ENCODE results near the gene CACNA1D.
"Not testable (repeated sequence)": the region's sequence is repeated elsewhere in the genome, so short reads cannot be mapped to it uniquely, and the experiment has no call there.

Gene CACNA1D

DNA sequence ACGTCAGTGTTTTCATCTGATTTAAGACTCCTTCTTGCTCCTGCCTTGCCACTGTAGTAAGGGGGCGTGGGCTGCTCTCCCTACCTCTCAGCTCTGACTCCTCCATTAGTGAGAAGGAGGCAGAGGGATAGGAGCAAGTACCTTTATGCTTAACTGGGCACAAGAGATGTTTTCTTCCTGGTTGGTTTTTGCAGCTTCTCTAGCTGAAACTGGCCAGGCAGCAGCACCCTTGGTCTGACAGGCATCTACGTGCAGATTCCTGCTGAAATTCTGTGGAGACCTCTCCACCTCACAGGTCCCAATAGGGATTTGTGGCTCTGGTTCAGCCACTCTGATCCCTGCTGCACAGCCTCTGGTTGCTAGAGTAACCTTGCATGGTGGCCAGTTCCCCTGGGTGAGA, 132.5 kb downstream of the CACNA1D start:
- Histone ChIP-seq H3K27me3 (ENCODE audit: control insufficient read depth, insufficient read depth, low read length) (no peaks in the 10 kb centered on the region), H3K4me1 (ENCODE audit: control insufficient read depth, insufficient read depth, low read length) (no peaks in the 10 kb centered on the region), H3K36me3 (ENCODE audit: control insufficient read depth, insufficient read depth, low read length) (no peaks in the 10 kb centered on the region), H3K9me3 (ENCODE audit: control insufficient read depth, insufficient read depth, low read length) (no peaks in the 10 kb centered on the region), H3K4me3 (ENCODE audit: low read depth, low read length) (no peak overlapping the region), H3K9ac (ENCODE audit: low read depth, low read length) (no peak overlapping the region)

DNA sequence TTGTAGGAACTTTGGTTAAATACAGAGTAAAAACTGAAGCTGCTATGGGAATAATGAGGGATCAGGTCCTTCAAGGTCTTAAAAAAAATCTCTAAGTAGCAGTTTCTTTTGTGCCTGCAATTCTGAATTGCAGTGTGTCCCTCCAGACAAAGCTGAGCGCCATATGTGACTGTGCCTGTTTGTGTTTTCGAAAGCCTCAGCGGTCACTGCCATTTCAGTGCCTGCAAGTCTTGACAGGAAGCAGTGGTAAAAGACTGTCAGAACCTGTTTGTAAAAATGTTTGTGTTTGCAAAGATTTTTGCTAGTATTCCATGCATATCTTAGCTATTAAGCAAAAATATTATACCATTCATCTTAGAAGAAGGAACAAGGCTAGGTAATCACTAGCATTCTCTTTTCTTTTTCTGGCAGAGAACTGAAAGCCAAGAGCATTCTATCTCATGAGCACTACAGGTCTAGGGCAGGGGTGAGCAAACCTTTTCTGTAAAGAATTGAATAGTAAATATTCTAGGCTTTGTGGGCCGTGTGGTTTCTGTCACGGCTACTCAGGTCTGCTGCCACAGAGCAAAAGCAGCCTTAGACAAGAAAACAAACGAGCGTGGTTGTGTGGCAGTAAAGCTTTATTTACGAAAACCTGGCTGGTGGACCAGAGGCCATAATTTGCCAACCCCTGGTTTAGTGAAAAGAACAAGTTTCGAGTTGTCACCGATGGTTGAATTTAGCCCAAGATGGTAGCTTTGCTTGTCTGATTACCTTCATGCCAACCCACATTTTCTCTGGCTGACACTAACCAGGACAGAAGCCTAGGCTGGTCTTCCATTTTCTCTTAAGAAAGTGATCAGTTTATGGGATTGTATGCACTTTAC, 134.4 kb downstream of the CACNA1D start:
- no peak overlapping the region for H3K4me3 ChIP-seq (ENCODE audit: low read depth, low read length)
- no peaks in the 10 kb centered on the region for H3K4me1 ChIP-seq (ENCODE audit: control insufficient read depth, insufficient read depth, low read length)
- H3K9me3 ChIP-seq (ENCODE audit: control insufficient read depth, insufficient read depth, low read length): no peaks in the 10 kb centered on the region
- no peaks in the 10 kb centered on the region for H3K36me3 ChIP-seq (ENCODE audit: control insufficient read depth, insufficient read depth, low read length)
- H3K9ac ChIP-seq (ENCODE audit: low read depth, low read length): no peak overlapping the region
- no peaks in the 10 kb centered on the region for H3K27me3 ChIP-seq (ENCODE audit: control insufficient read depth, insufficient read depth, low read length)

DNA sequence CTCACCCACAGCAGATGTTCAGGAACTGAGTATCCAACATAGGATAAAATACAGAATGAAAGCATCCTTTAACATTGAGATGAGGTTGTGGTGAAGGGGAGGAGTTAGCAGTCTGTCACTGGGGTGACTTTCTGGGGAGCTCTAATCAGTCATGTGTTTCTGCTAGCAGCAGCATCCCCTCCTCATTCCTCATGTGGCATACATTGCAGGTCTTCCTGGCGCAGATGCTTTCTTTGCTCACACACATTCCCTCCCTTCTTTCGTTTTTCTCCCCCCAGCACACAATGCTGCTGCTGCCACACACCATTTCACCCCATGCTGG, 135.0 kb downstream of the CACNA1D start:
- Histone ChIP-seq H3K4me1 (ENCODE audit: control insufficient read depth, insufficient read depth, low read length) (no peaks in the 10 kb centered on the region), H3K9ac (ENCODE audit: low read depth, low read length) (no peak overlapping the region), H3K4me3 (ENCODE audit: low read depth, low read length) (no peak overlapping the region), H3K36me3 (ENCODE audit: control insufficient read depth, insufficient read depth, low read length) (no peaks in the 10 kb centered on the region), H3K9me3 (ENCODE audit: control insufficient read depth, insufficient read depth, low read length) (no peaks in the 10 kb centered on the region), H3K27me3 (ENCODE audit: control insufficient read depth, insufficient read depth, low read length) (no peaks in the 10 kb centered on the region)

DNA sequence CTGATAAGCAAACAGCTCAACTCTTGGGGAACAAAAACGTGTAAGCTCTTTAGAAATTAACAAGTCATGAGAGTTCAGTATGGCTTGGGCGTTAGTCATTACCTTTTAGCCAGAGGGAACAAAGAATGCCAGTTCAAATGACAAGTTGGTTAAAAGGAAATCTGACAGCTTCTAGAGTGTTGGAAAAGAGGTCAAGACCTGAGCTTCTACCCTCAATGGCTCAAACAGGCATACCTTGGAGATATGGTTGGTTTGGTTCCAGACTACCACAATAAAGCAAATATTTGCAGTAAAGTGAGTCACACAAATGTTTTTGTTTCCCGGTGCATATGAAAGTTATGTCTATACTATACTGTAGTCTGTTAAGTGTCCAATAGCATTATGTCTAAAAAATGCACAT, 136.1 kb downstream of the CACNA1D start:
- Histone ChIP-seq H3K27me3 (ENCODE audit: control insufficient read depth, insufficient read depth, low read length) (no peaks in the 10 kb centered on the region), H3K4me1 (ENCODE audit: control insufficient read depth, insufficient read depth, low read length) (no peaks in the 10 kb centered on the region), H3K36me3 (ENCODE audit: control insufficient read depth, insufficient read depth, low read length) (no peaks in the 10 kb centered on the region), H3K9me3 (ENCODE audit: control insufficient read depth, insufficient read depth, low read length) (no peaks in the 10 kb centered on the region), H3K9ac (ENCODE audit: low read depth, low read length) (no peak overlapping the region), H3K4me3 (ENCODE audit: low read depth, low read length) (no peak overlapping the region)

DNA sequence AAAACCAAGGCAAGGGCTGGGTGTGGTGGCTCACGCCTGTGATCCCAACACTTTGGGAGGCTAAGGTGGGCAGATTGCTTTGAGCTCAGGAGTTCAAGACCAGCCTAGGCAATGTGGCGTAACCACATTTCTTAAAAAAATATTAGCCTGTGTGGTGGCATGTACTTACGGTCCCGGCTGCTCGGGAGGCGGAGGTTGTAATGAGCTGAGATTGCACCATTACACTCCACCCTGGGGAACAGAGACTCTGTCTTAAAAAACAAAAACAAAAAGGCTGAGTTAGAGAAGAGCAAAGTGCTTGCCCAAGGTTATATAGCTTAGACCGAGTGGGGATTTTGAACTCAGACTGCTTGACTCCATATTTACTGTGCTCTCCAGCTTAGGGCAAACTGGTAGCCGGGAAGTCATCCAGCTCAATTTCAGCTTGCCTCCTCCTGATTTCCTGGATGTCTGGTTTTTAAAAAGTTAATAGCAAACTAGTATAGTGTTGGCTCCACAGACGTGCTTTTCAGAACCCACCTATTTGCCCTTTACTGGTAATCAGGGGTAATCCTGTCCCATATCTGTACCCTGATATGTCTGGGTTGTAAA, 138.9 kb downstream of the CACNA1D start:
- Histone ChIP-seq H3K9me3 (ENCODE audit: control insufficient read depth, insufficient read depth, low read length) (no peaks in the 10 kb centered on the region), H3K4me3 (ENCODE audit: low read depth, low read length) (no peak overlapping the region), H3K4me1 (ENCODE audit: control insufficient read depth, insufficient read depth, low read length) (no peaks in the 10 kb centered on the region), H3K9ac (ENCODE audit: low read depth, low read length) (no peak overlapping the region), H3K27me3 (ENCODE audit: control insufficient read depth, insufficient read depth, low read length) (no peaks in the 10 kb centered on the region), H3K36me3 (ENCODE audit: control insufficient read depth, insufficient read depth, low read length) (no peaks in the 10 kb centered on the region)

DNA sequence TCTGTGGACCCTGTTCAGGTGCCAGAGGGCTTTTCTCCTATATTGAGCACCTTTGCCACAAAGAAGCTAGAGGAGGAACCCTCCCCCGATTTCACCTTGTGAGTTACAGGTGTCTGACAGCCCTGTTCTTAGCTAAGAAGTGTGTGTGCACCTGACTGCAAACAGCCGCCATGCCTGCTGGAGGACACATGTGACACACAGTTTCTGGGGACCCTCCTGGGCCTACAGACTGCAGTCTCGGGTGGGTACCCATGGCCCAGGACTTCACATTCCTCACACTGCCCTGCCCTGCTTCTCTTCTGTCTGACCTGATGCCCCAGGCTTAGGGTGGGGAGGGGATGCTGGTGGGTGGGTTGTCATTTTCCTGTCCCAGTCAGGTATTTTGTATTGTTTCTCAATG, 140.6 kb downstream of the CACNA1D start:
- Histone ChIP-seq H3K36me3 (ENCODE audit: control insufficient read depth, insufficient read depth, low read length) (no peaks in the 10 kb centered on the region), H3K27me3 (ENCODE audit: control insufficient read depth, insufficient read depth, low read length) (no peaks in the 10 kb centered on the region), H3K9ac (ENCODE audit: low read depth, low read length) (no peak overlapping the region), H3K4me1 (ENCODE audit: control insufficient read depth, insufficient read depth, low read length) (no peaks in the 10 kb centered on the region), H3K9me3 (ENCODE audit: control insufficient read depth, insufficient read depth, low read length) (no peaks in the 10 kb centered on the region), H3K4me3 (ENCODE audit: low read depth, low read length) (no peak overlapping the region)

DNA sequence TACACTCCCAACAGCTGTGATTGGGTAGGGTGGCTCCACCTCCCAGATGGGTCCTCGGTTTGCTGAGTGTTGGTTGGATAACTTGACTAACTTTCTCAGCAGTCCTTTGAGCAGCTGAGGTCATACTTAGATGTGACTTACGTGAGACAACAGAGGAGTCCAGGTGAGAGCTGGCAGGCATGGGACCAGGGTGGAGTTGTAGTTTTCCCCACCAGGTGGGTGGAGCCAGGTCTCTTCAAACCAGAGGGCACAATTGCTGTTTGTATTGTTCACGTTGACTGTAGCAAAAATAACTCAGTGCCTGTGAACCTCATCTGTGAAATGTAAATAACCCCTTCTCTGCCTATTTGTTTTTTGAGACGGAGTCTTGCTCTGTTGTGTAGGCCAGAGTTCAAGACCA, 144.4 kb downstream of the CACNA1D start:
- H3K4me1 ChIP-seq (ENCODE audit: control insufficient read depth, insufficient read depth, low read length); H3K36me3 ChIP-seq (ENCODE audit: control insufficient read depth, insufficient read depth, low read length); H3K9ac ChIP-seq (ENCODE audit: low read depth, low read length); H3K4me3 ChIP-seq (ENCODE audit: low read depth, low read length); H3K9me3 ChIP-seq (ENCODE audit: control insufficient read depth, insufficient read depth, low read length); H3K27me3 ChIP-seq (ENCODE audit: control insufficient read depth, insufficient read depth, low read length): not testable (repeated sequence)

DNA sequence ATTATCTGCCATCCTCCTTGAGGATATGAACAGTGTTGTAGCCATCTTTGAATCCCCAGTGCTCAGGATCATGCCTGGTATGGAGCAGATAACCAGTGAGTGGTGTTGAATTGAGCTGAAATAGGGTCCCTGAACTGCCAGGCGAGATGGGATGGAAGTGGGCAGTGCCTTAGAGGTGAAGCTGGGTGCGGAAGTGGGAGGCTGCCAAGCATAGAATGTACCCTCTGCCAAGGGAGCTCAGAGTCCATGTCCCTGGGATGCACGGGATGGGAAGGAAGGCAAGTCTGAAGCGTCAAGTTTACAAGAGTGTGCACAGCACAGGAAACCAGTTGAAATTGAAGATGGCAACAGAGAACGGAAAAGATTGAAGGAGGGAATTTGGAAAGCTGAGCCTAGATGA, 147.0 kb downstream of the CACNA1D start:
- no peaks in the 10 kb centered on the region for H3K9me3 ChIP-seq (ENCODE audit: control insufficient read depth, insufficient read depth, low read length)
- no peak overlapping the region for H3K4me3 ChIP-seq (ENCODE audit: low read depth, low read length)
- H3K9ac ChIP-seq (ENCODE audit: low read depth, low read length): no peak overlapping the region
- no peaks in the 10 kb centered on the region for H3K4me1 ChIP-seq (ENCODE audit: control insufficient read depth, insufficient read depth, low read length)
- no peaks in the 10 kb centered on the region for H3K27me3 ChIP-seq (ENCODE audit: control insufficient read depth, insufficient read depth, low read length)
- no peaks in the 10 kb centered on the region for H3K36me3 ChIP-seq (ENCODE audit: control insufficient read depth, insufficient read depth, low read length)

DNA sequence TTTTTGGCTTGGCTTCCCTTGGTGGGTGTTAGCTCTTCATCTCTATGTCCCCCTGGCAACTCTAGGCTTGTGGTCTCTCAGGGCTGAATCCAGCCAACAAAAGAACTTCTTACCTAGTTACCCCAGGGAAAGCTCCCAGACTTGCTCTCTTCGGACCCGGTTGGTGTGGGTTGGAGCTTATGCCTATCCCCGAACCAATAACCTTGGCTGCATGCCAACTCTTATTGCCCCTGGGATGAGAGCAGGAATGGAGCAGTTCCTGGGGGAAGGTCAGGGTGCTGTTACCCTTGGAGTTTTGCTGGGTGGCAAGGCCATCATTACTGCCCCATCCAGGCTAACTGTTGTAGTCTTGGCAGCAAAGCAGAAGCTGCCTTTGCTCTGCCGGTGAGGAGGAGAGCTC, 147.8 kb downstream of the CACNA1D start:
- Histone ChIP-seq H3K4me1 (ENCODE audit: control insufficient read depth, insufficient read depth, low read length) (no peaks in the 10 kb centered on the region), H3K4me3 (ENCODE audit: low read depth, low read length) (no peak overlapping the region), H3K27me3 (ENCODE audit: control insufficient read depth, insufficient read depth, low read length) (no peaks in the 10 kb centered on the region), H3K36me3 (ENCODE audit: control insufficient read depth, insufficient read depth, low read length) (no peaks in the 10 kb centered on the region), H3K9me3 (ENCODE audit: control insufficient read depth, insufficient read depth, low read length) (no peaks in the 10 kb centered on the region), H3K9ac (ENCODE audit: low read depth, low read length) (no peak overlapping the region)

DNA sequence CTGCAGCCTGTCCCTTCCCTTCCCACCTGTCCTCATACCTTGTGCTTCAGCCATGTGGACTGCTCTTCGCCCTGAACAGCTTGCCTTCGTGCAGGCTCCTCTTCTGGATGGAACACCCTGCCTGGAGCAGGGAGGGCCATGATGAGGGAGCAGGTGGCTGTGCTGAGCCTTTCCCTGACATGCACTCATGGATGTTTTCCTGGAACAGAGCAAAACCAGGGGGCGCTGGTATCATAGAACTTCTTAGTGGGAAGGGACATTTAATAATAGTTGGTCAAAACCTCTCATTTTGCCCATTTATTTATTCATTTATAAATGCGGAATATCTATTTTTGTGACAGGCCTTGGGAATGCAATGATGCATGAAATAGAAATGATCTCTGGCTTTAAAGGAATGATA, 149.3 kb downstream of the CACNA1D start:
- Histone ChIP-seq H3K9ac (ENCODE audit: low read depth, low read length) (no peak overlapping the region), H3K36me3 (ENCODE audit: control insufficient read depth, insufficient read depth, low read length) (no peaks in the 10 kb centered on the region), H3K4me1 (ENCODE audit: control insufficient read depth, insufficient read depth, low read length) (no peaks in the 10 kb centered on the region), H3K27me3 (ENCODE audit: control insufficient read depth, insufficient read depth, low read length) (no peaks in the 10 kb centered on the region), H3K9me3 (ENCODE audit: control insufficient read depth, insufficient read depth, low read length) (no peaks in the 10 kb centered on the region), H3K4me3 (ENCODE audit: low read depth, low read length) (no peak overlapping the region)

DNA sequence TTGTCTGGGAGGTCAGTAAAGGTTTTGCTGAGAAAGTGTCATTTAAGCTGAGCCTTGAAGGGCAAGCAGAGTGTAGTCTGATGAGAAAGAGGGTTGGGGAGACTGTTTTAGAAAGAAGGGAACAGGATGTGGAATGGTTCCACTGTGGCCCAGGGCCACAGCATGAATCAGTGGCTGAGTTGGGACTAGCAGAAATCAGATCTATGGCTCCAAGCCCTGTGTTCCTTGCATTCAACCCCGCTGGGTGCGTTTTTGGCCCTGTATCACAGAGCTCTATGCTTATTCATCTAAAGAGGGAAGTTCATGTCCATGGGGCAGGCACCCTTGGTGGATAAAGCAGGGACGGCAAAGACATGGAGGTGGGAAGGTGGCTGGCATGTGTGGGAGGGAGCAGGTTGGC, 151.3 kb downstream of the CACNA1D start:
- no peaks in the 10 kb centered on the region for H3K9me3 ChIP-seq (ENCODE audit: control insufficient read depth, insufficient read depth, low read length)
- H3K9ac ChIP-seq (ENCODE audit: low read depth, low read length): no peak overlapping the region
- no peaks in the 10 kb centered on the region for H3K36me3 ChIP-seq (ENCODE audit: control insufficient read depth, insufficient read depth, low read length)
- H3K4me1 ChIP-seq (ENCODE audit: control insufficient read depth, insufficient read depth, low read length): no peaks in the 10 kb centered on the region
- no peaks in the 10 kb centered on the region for H3K27me3 ChIP-seq (ENCODE audit: control insufficient read depth, insufficient read depth, low read length)
- H3K4me3 ChIP-seq (ENCODE audit: low read depth, low read length): no peak overlapping the region

DNA sequence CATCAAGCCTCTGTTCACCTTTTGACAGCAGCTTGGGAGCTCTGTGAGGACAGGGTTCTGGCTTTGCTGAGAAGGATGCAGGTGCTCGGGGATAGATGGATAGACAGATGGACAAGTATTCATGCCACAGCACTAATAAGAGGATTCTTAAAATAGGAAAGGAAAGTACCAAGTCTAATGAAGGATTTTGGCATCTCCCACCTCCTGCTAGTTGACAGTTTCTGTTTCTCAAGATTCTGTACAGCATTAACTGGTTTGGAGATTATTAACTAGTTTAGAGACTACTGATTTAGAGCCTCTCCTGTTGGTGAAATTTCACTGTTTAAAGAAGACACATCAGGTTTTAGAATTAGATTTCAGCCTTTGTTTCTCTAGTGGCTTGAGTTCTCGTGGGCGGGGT, 152.3 kb downstream of the CACNA1D start:
- Histone ChIP-seq H3K4me3 (ENCODE audit: low read depth, low read length) (no peak overlapping the region), H3K9ac (ENCODE audit: low read depth, low read length) (no peak overlapping the region), H3K36me3 (ENCODE audit: control insufficient read depth, insufficient read depth, low read length) (no peaks in the 10 kb centered on the region), H3K9me3 (ENCODE audit: control insufficient read depth, insufficient read depth, low read length) (no peaks in the 10 kb centered on the region), H3K27me3 (ENCODE audit: control insufficient read depth, insufficient read depth, low read length) (no peaks in the 10 kb centered on the region), H3K4me1 (ENCODE audit: control insufficient read depth, insufficient read depth, low read length) (no peaks in the 10 kb centered on the region)
